Measurements from ENCODE around the gene NLRP9.

Gene NLRP9

DNA sequence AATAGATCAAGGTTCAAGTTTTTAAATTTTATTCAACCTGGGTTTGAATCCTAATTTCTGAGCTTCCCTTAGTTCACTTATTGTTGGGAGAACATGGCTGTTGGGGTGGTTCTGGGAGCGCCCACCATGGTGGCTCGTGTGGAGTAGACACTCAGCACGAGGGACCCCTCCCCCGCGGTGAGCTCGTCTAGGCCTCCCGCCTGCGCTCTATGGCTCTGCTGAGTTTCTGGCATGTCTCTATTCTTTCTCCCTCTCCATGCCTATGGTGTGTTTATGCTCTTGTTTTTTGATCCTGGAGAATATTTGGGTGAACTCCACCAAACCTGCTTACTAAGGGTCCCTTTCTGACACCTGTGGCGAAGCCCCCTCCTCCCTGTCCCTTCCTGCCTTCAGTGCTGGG, 64.7 kb downstream of the NLRP9 start:
- no peak for DNase-seq (ENCODE audit: low read depth)
- H3K4me3 ChIP-seq (ENCODE audit: control insufficient read depth, low read depth, low read length): no peak overlapping the region
- TF ChIP-seq CTCF (conservative IDR thresholded peaks at IDR 0.05; ENCODE audit: control insufficient read depth, insufficient read depth, low read depth, low read length): no peak

DNA sequence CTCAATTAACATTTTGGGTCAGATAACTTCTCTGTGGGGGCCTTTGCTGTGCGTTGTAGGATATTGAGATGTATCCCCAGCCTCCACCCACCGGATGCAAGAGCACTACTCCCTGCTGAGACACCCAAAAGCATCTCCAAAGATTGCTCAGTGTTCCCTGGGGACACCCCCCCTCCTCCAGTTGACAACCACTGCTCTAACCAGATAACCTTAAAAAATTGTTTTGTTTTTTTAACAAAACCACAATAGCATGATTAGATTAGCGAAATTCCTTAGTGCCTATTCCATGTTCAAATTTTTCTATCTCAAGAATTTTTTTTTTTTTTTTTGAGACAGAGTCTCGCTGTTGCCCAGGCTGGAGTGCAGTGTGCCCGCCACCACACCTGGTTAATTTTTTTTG, 65.8 kb downstream of the NLRP9 start:
- no peak overlapping the region for H3K4me3 ChIP-seq (ENCODE audit: control insufficient read depth, low read depth, low read length)
- DNase-seq (ENCODE audit: low read depth): no peak
- TF ChIP-seq CTCF (conservative IDR thresholded peaks at IDR 0.05; ENCODE audit: control insufficient read depth, insufficient read depth, low read depth, low read length): no peak

- DNase-seq (ENCODE audit: low read depth): no peak
- no peak for TF ChIP-seq CTCF (conservative IDR thresholded peaks at IDR 0.05; ENCODE audit: control insufficient read depth, insufficient read depth, low read depth, low read length)
- no peak overlapping the region for H3K4me3 ChIP-seq (ENCODE audit: control insufficient read depth, low read depth, low read length)
These were observed 67.2 kb downstream of the NLRP9 start for GRCh38 chr19:55671054-55671378.

- H3K4me3 ChIP-seq (ENCODE audit: control insufficient read depth, low read depth, low read length): no peak overlapping the region
- TF ChIP-seq CTCF (conservative IDR thresholded peaks at IDR 0.05; ENCODE audit: control insufficient read depth, insufficient read depth, low read depth, low read length): no peak
These were observed 67.7 kb downstream of the NLRP9 start for GRCh38 chr19:55670280-55671053.

GRCh38 chr19:55669418-55670279, 68.6 kb downstream of the NLRP9 start:
- TF ChIP-seq CTCF (conservative IDR thresholded peaks at IDR 0.05; ENCODE audit: control insufficient read depth, insufficient read depth, low read depth, low read length): no peak
- no peak overlapping the region for H3K4me3 ChIP-seq (ENCODE audit: control insufficient read depth, low read depth, low read length)
- no peak for DNase-seq (ENCODE audit: low read depth)

More at GRCh38 chr19:55670280-55671053, 67.7 kb downstream of the NLRP9 start:
- DNase-seq (ENCODE audit: low read depth): no peak

DNA sequence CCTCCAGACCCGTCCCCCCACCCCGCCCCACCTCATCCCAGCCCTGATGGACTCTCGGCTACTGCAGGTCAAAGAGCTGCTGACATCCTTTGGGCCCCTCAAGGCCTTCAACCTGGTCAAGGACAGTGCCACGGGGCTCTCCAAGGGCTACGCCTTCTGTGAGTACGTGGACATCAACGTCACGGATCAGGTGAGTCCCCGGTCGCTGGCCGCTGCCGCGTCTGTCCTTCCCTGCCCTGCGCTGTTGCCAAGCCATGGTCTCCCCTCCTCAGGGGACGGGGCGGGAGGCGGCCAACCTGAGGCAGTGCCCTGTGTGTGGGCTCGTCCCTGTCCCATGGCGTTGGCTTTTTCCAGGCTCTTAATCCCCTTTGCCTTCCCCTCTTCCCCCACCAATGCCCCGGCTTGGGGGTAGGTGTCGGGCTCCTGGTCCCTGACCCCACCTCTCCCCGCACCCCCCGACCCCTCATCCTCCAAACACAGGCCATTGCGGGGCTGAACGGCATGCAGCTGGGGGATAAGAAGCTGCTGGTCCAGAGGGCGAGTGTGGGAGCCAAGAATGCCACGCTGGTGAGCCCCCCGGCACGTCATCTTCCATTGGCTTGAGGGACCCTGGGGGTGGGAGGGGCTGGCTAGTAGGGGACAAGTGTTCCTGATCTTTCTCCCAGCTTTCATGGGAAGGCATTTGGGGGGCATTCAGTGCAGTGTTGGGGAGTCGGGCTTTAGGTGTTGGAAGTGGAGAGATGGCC, 69.4 kb downstream of the NLRP9 start:
- no peak for DNase-seq (ENCODE audit: low read depth)
- H3K4me3 ChIP-seq (ENCODE audit: control insufficient read depth, low read depth, low read length): no peak overlapping the region
- TF ChIP-seq CTCF (conservative IDR thresholded peaks at IDR 0.05; ENCODE audit: control insufficient read depth, insufficient read depth, low read depth, low read length): no peak

All from fibroblast of mammary gland (primary cell).